Measurements from ENCODE around the gene FAM124A. TPM values are rescaled to one million over a fixed set of nuclear protein-coding genes. Genes with fewer than 3 reads are reported as not detected.

FAM124A gene
- total and polyA plus RNA-seq, 3 experiments from 2014 or later = 0.13 TPM; not detected in 2

DNA sequence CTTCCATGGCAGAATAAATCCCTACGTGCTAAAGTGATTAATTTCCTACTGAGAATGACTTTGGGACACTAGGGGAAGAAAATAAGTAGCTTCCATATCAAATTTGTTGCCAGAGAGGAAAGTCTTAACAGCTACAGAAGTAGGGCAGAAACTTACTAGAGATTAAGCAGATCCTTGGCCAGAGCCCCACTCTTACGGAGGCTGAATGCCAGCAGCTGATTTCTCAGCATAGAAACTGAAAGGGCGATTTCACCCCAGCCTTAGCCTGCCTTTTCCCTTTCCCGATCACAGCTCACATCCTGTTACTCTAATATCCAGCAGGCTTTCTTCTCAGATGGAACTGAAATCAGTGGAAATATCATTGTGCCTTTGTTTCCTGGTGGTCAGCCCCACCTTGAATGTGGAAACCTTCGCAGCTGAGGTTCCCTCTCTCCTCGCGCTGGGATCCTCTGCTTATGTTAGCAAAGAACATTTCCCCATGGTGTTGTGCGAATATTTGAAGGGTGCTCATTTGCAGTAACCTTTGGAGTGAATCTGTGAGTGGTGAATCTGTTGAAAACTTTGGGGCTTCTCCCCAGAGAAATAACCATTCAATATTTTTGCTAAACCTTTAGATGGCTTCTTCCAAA is 8.4 kb downstream of the FAM124A start:
- peak overlapping the region in 1 of 7 donors; percentile 44 for H3K4me3 Mint-ChIP-seq
- H3K4me1 Mint-ChIP-seq = no peaks in the 10 kb centered on the region
- Histone ChIP-seq H3K4me1 (ENCODE audit: insufficient read depth, low read length) (no peaks in the 10 kb centered on the region), H3K9me3 (ENCODE audit: low read length) (no peaks in the 10 kb centered on the region), H3K27me3 (ENCODE audit: insufficient read depth, low read length, poor library complexity, severe bottlenecking) (peaks cover 21% of the 10 kb centered on the region), H3K27ac (ENCODE audit: low read depth, low read length) (no peak overlapping the region), H3K4me3 (ENCODE audit: low read length) (no peak overlapping the region), H3K36me3 (ENCODE audit: insufficient read depth, low read length) (no peaks in the 10 kb centered on the region)
- ChIA-PET POLR2A (no interaction called here), CTCF (no interaction called here)
- peaks cover 23 to 58% of the 10 kb centered on the region in 2 donors for H3K27me3 Mint-ChIP-seq
- no peak overlapping the region for H3K27ac Mint-ChIP-seq
- no peaks in the 10 kb centered on the region for H3K36me3 Mint-ChIP-seq
- no peak for DNase-seq
- H3K9me3 Mint-ChIP-seq = no peaks in the 10 kb centered on the region

DNA sequence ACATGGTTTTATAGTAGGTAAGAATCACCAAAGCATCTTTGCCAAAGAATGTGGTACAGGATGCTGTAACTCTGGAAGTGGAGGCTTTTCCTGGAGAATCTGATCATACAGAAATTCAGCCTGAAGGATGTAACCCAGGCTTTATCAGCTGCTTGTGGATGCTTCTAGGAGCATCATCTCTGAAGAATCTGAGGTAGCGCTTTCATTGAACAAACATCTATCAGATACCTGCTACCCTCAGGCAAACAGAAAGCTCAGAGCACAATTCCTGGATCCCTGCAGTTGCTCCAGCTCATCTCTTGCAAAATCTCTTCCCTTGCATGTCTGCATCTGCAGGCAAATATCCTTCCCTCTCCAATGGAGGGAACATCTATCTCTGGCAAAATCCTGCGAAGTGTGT is 9.3 kb downstream of the FAM124A start:
- Histone ChIP-seq H3K27ac (ENCODE audit: low read depth, low read length) (no peak overlapping the region), H3K4me1 (ENCODE audit: insufficient read depth, low read length) (no peaks in the 10 kb centered on the region), H3K4me3 (ENCODE audit: low read length) (no peak overlapping the region), H3K27me3 (ENCODE audit: insufficient read depth, low read length, poor library complexity, severe bottlenecking) (peaks cover 17% of the 10 kb centered on the region), H3K36me3 (ENCODE audit: insufficient read depth, low read length) (no peaks in the 10 kb centered on the region), H3K9me3 (ENCODE audit: low read length) (no peaks in the 10 kb centered on the region)
- ChIA-PET POLR2A (no interaction called here), CTCF (no interaction called here)
- Mint-ChIP-seq H3K9me3 (no peaks in the 10 kb centered on the region), H3K4me1 (no peaks in the 10 kb centered on the region), H3K27me3 (peaks cover 23 to 61% of the 10 kb centered on the region in 2 donors), H3K4me3 (no peak overlapping the region), H3K27ac (no peak overlapping the region), H3K36me3 (no peaks in the 10 kb centered on the region)
- no peak for DNase-seq

DNA sequence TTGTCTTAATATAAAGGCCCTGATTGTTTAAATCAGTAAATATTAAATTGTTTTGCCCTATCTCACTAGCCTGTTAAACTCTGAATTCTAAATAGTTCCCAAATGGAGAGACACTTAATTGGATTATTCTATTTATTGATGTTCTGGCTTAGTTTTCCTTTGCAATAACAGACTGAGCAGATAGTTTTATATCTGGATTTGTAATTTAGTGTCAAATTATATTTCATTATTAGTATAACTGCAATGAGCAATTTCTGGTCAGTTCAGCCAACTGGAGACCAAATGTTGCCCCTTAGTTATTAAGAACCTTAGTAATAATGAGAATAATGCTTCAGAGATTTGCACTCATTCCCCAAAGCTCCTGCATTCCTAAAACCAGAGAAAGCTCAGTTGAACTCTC is 10.1 kb downstream of the FAM124A start:
- no peaks in the 10 kb centered on the region for H3K36me3 ChIP-seq (ENCODE audit: insufficient read depth, low read length)
- Mint-ChIP-seq H3K27me3 (peaks cover 20 to 61% of the 10 kb centered on the region in 2 donors), H3K36me3 (no peaks in the 10 kb centered on the region), H3K9me3 (no peaks in the 10 kb centered on the region), H3K4me1 (no peaks in the 10 kb centered on the region), H3K27ac (no peak overlapping the region), H3K4me3 (no peak overlapping the region)
- peaks cover 14% of the 10 kb centered on the region for H3K27me3 ChIP-seq (ENCODE audit: insufficient read depth, low read length, poor library complexity, severe bottlenecking)
- ChIA-PET POLR2A (no interaction called here), CTCF (no interaction called here)
- H3K4me1 ChIP-seq (ENCODE audit: insufficient read depth, low read length) = no peaks in the 10 kb centered on the region
- H3K9me3 ChIP-seq (ENCODE audit: low read length) = no peaks in the 10 kb centered on the region
- no peak overlapping the region for H3K4me3 ChIP-seq (ENCODE audit: low read length)
- H3K27ac ChIP-seq (ENCODE audit: low read depth, low read length) = no peak overlapping the region
- DNase-seq = no peak

DNA sequence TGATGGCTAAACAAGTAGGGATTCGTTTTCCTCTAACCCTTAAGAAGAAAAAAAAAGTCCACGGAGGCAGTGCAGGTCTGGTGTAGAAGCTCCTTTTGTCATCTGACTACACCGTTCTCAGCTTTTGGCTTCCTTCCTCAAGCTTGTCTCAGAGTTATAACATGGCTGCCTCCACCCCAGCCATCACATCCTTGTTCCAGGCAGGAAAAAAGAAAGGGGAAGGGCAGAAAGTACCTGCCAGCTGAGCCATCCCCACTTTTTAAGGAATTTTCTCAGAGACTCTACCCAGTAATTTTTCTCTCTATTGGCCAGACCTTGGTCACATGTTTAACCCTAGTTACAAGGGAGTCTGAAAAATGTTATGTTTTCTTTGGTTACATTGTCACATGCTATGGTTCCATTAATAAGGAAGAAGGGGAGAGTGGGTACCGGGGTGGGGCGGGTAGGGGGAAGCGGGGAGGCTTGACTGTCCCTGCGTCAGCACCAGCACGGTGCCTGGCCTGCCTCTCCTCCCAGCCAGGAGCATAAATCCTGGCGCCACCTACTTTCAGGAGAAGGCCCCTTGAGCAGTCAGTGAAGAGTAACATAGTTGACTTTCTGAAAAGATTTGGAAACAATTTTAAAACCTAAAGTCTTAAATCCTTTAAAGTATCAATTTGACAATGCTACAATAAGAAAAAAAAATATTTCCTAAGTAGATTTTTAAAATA is 11.1 kb downstream of the FAM124A start:
- Mint-ChIP-seq H3K27ac (no peak overlapping the region), H3K27me3 (peaks cover 23 to 58% of the 10 kb centered on the region in 2 donors), H3K4me1 (no peaks in the 10 kb centered on the region), H3K4me3 (no peak overlapping the region), H3K9me3 (no peaks in the 10 kb centered on the region), H3K36me3 (no peaks in the 10 kb centered on the region)
- H3K27ac ChIP-seq (ENCODE audit: low read depth, low read length) = no peak overlapping the region
- CTCF ChIA-PET = no interaction called here
- H3K4me1 ChIP-seq (ENCODE audit: insufficient read depth, low read length) = no peaks in the 10 kb centered on the region
- POLR2A ChIA-PET = no interaction called here
- no peak for DNase-seq
- H3K4me3 ChIP-seq (ENCODE audit: low read length) = no peak overlapping the region
- H3K9me3 ChIP-seq (ENCODE audit: low read length) = no peaks in the 10 kb centered on the region
- peaks cover 9% of the 10 kb centered on the region for H3K27me3 ChIP-seq (ENCODE audit: insufficient read depth, low read length, poor library complexity, severe bottlenecking)
- no peaks in the 10 kb centered on the region for H3K36me3 ChIP-seq (ENCODE audit: insufficient read depth, low read length)

DNA sequence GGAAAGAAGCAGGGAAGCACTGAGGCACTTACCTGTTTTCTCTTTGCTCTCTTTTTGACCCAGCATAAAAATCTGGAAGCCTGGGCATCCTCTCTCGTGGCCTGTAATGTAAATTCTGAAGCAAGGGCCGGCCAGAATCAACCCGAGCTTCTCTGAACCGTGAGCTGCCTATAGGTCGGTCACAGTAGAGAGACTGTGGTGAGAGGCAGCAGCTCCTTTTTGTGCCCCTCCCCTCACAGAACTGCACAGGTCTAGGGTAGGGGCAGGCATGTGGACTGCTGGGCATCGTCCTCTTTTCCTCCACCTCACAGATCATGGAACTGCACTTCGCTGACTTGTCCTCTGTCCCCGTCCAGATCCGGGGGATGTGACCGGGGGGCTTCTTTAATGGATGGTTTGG is 12.5 kb downstream of the FAM124A start:
- ChIA-PET CTCF (no interaction called here), POLR2A (no interaction called here)
- H3K9me3 ChIP-seq (ENCODE audit: low read length) = no peaks in the 10 kb centered on the region
- Mint-ChIP-seq H3K36me3 (no peaks in the 10 kb centered on the region), H3K9me3 (no peaks in the 10 kb centered on the region), H3K4me1 (no peaks in the 10 kb centered on the region), H3K4me3 (no peak overlapping the region), H3K27me3 (peaks cover 21 to 58% of the 10 kb centered on the region in 2 donors), H3K27ac (no peak overlapping the region)
- H3K27me3 ChIP-seq (ENCODE audit: insufficient read depth, low read length, poor library complexity, severe bottlenecking) = peaks cover 9% of the 10 kb centered on the region
- H3K4me3 ChIP-seq (ENCODE audit: low read length) = no peak overlapping the region
- no peak overlapping the region for H3K27ac ChIP-seq (ENCODE audit: low read depth, low read length)
- no peaks in the 10 kb centered on the region for H3K36me3 ChIP-seq (ENCODE audit: insufficient read depth, low read length)
- H3K4me1 ChIP-seq (ENCODE audit: insufficient read depth, low read length) = no peaks in the 10 kb centered on the region
- no peak for DNase-seq

DNA sequence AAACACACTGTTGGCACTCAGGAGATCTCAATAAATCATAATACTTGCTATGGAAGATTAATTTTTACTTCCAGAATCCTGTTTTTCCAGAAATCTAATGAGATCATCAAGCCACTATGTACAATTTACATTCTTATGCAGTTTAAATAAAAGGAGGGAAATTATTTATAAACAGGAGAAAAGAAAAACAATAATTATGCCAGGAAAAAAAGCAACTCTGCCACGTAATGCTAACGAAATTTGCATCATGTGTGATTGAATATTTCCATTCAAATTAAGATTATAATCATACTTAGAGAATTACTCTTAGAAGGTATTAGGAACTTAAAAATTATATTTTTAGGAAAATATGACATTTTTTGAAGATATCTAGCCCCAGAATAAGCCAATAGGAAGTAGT is 13.0 kb downstream of the FAM124A start:
- H3K4me3 ChIP-seq (ENCODE audit: low read length) = no peak overlapping the region
- Mint-ChIP-seq H3K4me3 (no peak overlapping the region), H3K36me3 (no peaks in the 10 kb centered on the region), H3K9me3 (no peaks in the 10 kb centered on the region), H3K4me1 (no peaks in the 10 kb centered on the region), H3K27ac (no peak overlapping the region), H3K27me3 (peaks cover 21 to 53% of the 10 kb centered on the region in 2 donors)
- DNase-seq = no peak
- no peaks in the 10 kb centered on the region for H3K36me3 ChIP-seq (ENCODE audit: insufficient read depth, low read length)
- H3K27ac ChIP-seq (ENCODE audit: low read depth, low read length) = no peak overlapping the region
- ChIA-PET POLR2A (no interaction called here), CTCF (no interaction called here)
- no peaks in the 10 kb centered on the region for H3K4me1 ChIP-seq (ENCODE audit: insufficient read depth, low read length)
- no peaks in the 10 kb centered on the region for H3K9me3 ChIP-seq (ENCODE audit: low read length)
- H3K27me3 ChIP-seq (ENCODE audit: insufficient read depth, low read length, poor library complexity, severe bottlenecking) = peaks cover 8% of the 10 kb centered on the region

DNA sequence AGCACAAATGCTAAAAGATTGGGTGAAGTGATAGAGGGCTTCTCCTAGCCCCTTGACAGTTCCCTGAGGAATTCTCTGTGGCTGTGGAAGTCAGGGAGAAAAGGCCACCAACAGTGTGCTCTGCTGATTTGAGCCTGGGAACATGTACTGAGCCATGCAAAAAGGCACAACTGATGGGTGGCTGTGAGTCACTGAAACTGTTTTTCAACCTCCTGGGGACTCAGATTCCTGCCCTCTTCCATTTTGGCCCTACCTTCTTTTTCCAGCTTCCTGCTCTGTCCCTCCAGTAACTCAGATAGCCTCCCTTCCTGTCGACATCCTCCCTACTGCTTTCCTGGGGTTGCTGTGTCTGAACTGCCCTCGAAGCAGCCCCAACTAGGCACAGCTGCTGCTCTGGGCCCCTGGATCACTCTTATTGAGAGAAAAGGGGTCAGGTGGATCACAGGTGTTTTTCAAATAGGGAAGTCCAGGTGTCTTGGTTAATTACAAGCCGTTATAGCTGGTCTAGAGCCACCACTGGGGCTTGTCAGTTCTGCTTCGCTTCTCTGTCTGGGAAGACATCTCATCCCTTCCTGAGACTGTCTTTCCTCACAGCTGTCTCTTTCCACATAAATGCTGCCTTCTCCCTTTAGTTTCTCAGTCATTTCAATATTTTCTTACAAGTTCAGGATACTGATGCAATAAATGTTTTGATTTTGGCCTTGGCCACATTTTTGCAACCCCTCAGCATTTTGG is 13.7 kb downstream of the FAM124A start:
- Histone ChIP-seq H3K4me1 (ENCODE audit: insufficient read depth, low read length) (no peaks in the 10 kb centered on the region), H3K36me3 (ENCODE audit: insufficient read depth, low read length) (no peaks in the 10 kb centered on the region), H3K9me3 (ENCODE audit: low read length) (no peaks in the 10 kb centered on the region), H3K27me3 (ENCODE audit: insufficient read depth, low read length, poor library complexity, severe bottlenecking) (peaks cover under 1% of the 10 kb centered on the region), H3K27ac (ENCODE audit: low read depth, low read length) (no peak overlapping the region), H3K4me3 (ENCODE audit: low read length) (no peak overlapping the region)
- H3K4me3 Mint-ChIP-seq = no peak overlapping the region
- POLR2A ChIA-PET = no interaction called here
- no peak for DNase-seq
- H3K27me3 Mint-ChIP-seq = peaks cover 21 to 48% of the 10 kb centered on the region in 2 donors
- CTCF ChIA-PET = interaction anchor here (1.1 kb wide), 1 partner anchor 11 kb away, joined by 3 read pairs; no protein-coding TSS in a partner anchor
- H3K4me1 Mint-ChIP-seq = no peaks in the 10 kb centered on the region
- H3K36me3 Mint-ChIP-seq = no peaks in the 10 kb centered on the region
- H3K9me3 Mint-ChIP-seq = no peaks in the 10 kb centered on the region
- no peak overlapping the region for H3K27ac Mint-ChIP-seq

DNA sequence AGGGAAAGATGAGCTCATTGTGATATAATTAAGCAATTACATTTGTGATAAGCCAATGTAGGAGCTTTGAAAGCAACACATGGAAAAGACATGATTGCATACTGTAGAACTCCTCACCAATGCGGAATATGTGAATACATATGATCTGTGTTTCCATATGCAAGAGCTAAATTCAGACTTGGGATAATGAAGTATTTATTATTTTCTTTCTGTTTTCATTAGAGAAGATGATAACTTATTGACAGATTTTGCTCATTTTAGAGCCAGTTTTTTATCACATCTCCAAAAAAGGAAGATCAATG is 14.2 kb downstream of the FAM124A start:
- H3K27me3 Mint-ChIP-seq = peaks cover 25 to 43% of the 10 kb centered on the region in 2 donors
- H3K9me3 Mint-ChIP-seq = no peaks in the 10 kb centered on the region
- Histone ChIP-seq H3K4me1 (ENCODE audit: insufficient read depth, low read length) (no peaks in the 10 kb centered on the region), H3K27ac (ENCODE audit: low read depth, low read length) (no peak overlapping the region), H3K36me3 (ENCODE audit: insufficient read depth, low read length) (no peaks in the 10 kb centered on the region), H3K9me3 (ENCODE audit: low read length) (no peaks in the 10 kb centered on the region), H3K4me3 (ENCODE audit: low read length) (no peak overlapping the region), H3K27me3 (ENCODE audit: insufficient read depth, low read length, poor library complexity, severe bottlenecking) (no peaks in the 10 kb centered on the region)
- H3K4me3 Mint-ChIP-seq = no peak overlapping the region
- CTCF ChIA-PET = interaction anchor here (1.1 kb wide), 1 partner anchor 12 kb away, joined by 3 read pairs; no protein-coding TSS in a partner anchor
- no peaks in the 10 kb centered on the region for H3K36me3 Mint-ChIP-seq
- no peaks in the 10 kb centered on the region for H3K4me1 Mint-ChIP-seq
- DNase-seq = no peak
- H3K27ac Mint-ChIP-seq = no peak overlapping the region
- POLR2A ChIA-PET = no interaction called here

Measured in CD8-positive, alpha-beta memory T cell (primary cell).